Gastroesophageal sphincter (tissue), 3 donors: ENCODE results near the gene RPS23.

Source experiments
- EP300 ChIP-seq: sonication (generic); formaldehyde crosslinking; IDR thresholded peaks from one replicate; pipeline ENCODE4 v1.6.1; 2017; ENCODE audit warnings: antibody characterized with exemption, mild to moderate bottlenecking
- POLR2A ChIP-seq, 2 donors: fragments of 450-650 bp; IDR thresholded peaks; one replicate each; pipeline ENCODE4 v1.6.1; 2017; ENCODE audit warnings: antibody characterized with exemption in 2 of 2, mild to moderate bottlenecking in 2 of 2, moderate library complexity in 1 of 2
- POLR2AphosphoS5 ChIP-seq: sonication (generic); formaldehyde crosslinking; IDR thresholded peaks from one replicate; pipeline ENCODE4 v1.6.1; 2017; ENCODE audit warnings: antibody characterized with exemption
- TF ChIP-seq, protein P1 (sequence below), 4 experiments: fragments of 200-600 bp in 2 of 4; fragments of 450-650 bp in 2 of 4; sonication (generic) in 1 of 4; IDR thresholded peaks; one replicate each; pipeline ENCODE4 v1.5.1; 2017 to 2019; ENCODE audit warnings: antibody characterized with exemption in 4 of 4, mild to moderate bottlenecking in 2 of 4, moderate library complexity in 2 of 4

DNA sequence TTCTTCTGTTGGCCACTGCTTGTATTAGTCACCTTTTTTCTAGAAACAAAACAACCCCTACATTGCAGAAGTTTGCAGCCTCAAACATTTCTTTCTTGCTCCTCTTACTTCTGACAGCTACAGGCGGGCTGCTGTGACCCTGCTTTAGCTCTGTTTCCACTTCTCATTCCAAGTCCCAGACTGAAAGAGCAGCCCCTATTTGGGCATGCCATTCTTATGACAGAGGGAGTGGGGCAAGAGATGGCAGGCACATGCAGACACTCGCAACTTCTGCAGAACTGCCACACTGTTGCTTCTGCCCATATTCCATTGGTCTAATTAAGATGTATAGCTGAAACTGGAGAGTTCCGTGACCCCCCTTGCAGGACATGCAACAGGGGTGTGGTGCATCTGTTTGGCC is 19.6 kb upstream of the RPS23 start:
- TF ChIP-seq, protein P1, sequence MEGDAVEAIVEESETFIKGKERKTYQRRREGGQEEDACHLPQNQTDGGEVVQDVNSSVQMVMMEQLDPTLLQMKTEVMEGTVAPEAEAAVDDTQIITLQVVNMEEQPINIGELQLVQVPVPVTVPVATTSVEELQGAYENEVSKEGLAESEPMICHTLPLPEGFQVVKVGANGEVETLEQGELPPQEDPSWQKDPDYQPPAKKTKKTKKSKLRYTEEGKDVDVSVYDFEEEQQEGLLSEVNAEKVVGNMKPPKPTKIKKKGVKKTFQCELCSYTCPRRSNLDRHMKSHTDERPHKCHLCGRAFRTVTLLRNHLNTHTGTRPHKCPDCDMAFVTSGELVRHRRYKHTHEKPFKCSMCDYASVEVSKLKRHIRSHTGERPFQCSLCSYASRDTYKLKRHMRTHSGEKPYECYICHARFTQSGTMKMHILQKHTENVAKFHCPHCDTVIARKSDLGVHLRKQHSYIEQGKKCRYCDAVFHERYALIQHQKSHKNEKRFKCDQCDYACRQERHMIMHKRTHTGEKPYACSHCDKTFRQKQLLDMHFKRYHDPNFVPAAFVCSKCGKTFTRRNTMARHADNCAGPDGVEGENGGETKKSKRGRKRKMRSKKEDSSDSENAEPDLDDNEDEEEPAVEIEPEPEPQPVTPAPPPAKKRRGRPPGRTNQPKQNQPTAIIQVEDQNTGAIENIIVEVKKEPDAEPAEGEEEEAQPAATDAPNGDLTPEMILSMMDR (IDR thresholded peaks at IDR 0.05), result no peak
- TF ChIP-seq EP300 (no peak), POLR2A (IDR thresholded peaks at IDR 0.05) (no peak), POLR2AphosphoS5 (no peak)
